Placental epithelial cell (primary cell): ENCODE measurements around the gene S1PR1. TPM values are rescaled to one million over a fixed set of nuclear protein-coding genes. Genes with fewer than 3 reads are reported as not detected.

Experiments
- total RNA-seq: library from RNA; depleted of rRNA; stranded (reverse); fragments of >200 nt; gene quantifications from 2 replicates; pipeline ENCODE4 v1.2.3, GENCODE V29; 2012

S1PR1 gene
- 0.39 and 1.1 TPM in 2 replicates for total RNA-seq

GRCh38 chr1:101236516-101237228 is at the start of gene S1PR1:
Gene S1PR1, plus strand, starts transcription at chr1:101237019. Its CDS starts 1,966 bp downstream, at chr1:101238985.

Other genes starting within 250 kb of the S1PR1 start
- 28.0 and 31.0 TPM in 2 replicates for gene DPH5, start 211.2 kb upstream of the S1PR1 start, total RNA-seq